HG02943 (cell line): ENCODE data around the gene RRP1B.
A peak's percentile ranks its signal among the peaks of the same experiment; 100 is the strongest.

ENCODE experiments used
- ATAC-seq: cut with Tn5 transposase; IDR thresholded peaks from one replicate; pipeline ENCODE4 v1.9.1; 2021; ENCODE audit warnings: mild to moderate bottlenecking, low read depth, moderate library complexity; ENCODE audit not compliant: unreplicated experiment

Gene RRP1B

GRCh38 chr21:43720539-43721166 is 61.3 kb downstream of the RRP1B start:
- ATAC-seq = no peak

GRCh38 chr21:43721206-43721605 is 61.8 kb downstream of the RRP1B start:
- ATAC-seq = no peak

- no peak for ATAC-seq
Measured at GRCh38 chr21:43721939-43722338, 62.6 kb downstream of the RRP1B start.

GRCh38 chr21:43723648-43724047 is 64.3 kb downstream of the RRP1B start:
- ATAC-seq = no peak

GRCh38 chr21:43726686-43727518 is 67.5 kb downstream of the RRP1B start:
- no peak for ATAC-seq

GRCh38 chr21:43727519-43728153 is 68.3 kb downstream of the RRP1B start:
- no peak for ATAC-seq

GRCh38 chr21:43728154-43728466 is 68.8 kb downstream of the RRP1B start:
- ATAC-seq = peak; percentile 9

GRCh38 chr21:43728467-43729390 is 69.4 kb downstream of the RRP1B start:
- peak; percentile 56 for ATAC-seq

- no peak for ATAC-seq
Measured at GRCh38 chr21:43731476-43731875, 72.1 kb downstream of the RRP1B start.

- no peak for ATAC-seq
Measured at GRCh38 chr21:43731891-43732711, 72.7 kb downstream of the RRP1B start.

GRCh38 chr21:43733060-43733459 is 73.7 kb downstream of the RRP1B start:
- no peak for ATAC-seq

- no peak for ATAC-seq
Measured at GRCh38 chr21:43733529-43734071, 74.2 kb downstream of the RRP1B start.

GRCh38 chr21:43734131-43734927 is 75.0 kb downstream of the RRP1B start:
- ATAC-seq = no peak

- ATAC-seq = no peak
Measured at GRCh38 chr21:43734928-43735229, 75.5 kb downstream of the RRP1B start.

- no peak for ATAC-seq
Measured at GRCh38 chr21:43735236-43736091, 76.1 kb downstream of the RRP1B start.

- ATAC-seq = no peak
Measured at GRCh38 chr21:43736224-43736883, 77.0 kb downstream of the RRP1B start.

- no peak for ATAC-seq
Measured at GRCh38 chr21:43737158-43737950, 78.0 kb downstream of the RRP1B start.
